ENCODE results near the gene LSM6. TPM values are rescaled to one million over a fixed set of nuclear protein-coding genes. Genes with fewer than 3 reads are reported as not detected.

The LSM6 gene
- total RNA-seq, 4 donors from 2014 or later: 23.2 to 60.1 (median 45.0) TPM

- no peak for TF ChIP-seq CTCF (IDR thresholded peaks at IDR 0.05)
- ATAC-seq (ENCODE audit: low FRiP score): no peak
- DNase-seq (ENCODE audit: low spot score): no peak
Observed at GRCh38 chr4:146161243-146161642, 14.3 kb upstream of the LSM6 start.

DNA sequence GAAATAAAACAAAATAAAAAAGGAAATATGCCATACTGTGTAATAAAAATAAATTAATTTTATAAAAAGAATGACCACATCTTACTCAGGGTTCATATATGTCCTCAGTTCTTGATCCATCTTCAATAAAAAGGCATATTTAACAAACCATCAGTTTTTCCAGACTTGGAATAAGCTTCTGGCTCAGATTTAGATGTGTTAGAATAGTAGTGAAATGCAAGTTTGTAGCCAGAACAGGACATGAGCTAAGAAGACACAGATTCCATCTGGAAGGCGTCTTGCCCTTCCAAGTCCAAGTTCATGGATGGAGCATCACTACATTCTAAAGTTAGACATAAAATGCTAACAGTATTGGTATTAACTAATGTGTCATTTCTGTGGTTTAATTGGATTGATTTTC lies 10.3 kb upstream of the LSM6 start:
- TF ChIP-seq CTCF (IDR thresholded peaks at IDR 0.05): no peak
- no peak for ATAC-seq (ENCODE audit: low FRiP score)
- DNase-seq (ENCODE audit: low spot score): no peak

DNA sequence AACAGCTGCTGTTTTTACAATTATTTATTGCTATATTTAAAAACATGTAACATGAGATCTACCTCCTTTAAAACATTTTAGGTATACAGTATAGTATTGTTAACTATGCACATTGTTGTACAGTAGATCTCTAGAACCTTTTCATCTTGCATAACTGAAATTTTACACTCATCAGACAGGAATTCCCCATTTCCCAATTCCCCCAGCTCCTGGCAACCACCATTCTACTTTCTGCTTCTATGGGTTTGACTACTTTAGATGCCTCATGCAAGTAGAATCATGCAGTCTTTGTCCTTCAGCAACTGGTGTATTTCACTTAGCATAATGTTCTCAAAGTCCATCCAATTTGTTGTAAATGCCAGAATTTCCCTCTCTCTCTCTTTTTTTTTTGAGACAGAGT lies 9.7 kb upstream of the LSM6 start:
- TF ChIP-seq CTCF (IDR thresholded peaks at IDR 0.05): no peak
- ATAC-seq (ENCODE audit: low FRiP score): peak; percentile 51

GRCh38 chr4:146170149-146170548 lies 5.4 kb upstream of the LSM6 start:
- TF ChIP-seq CTCF (IDR thresholded peaks at IDR 0.05): no peak
- DNase-seq (ENCODE audit: low spot score): no peak
- ATAC-seq (ENCODE audit: low FRiP score): no peak

More for the DNA sequence above, 9.7 kb upstream of the LSM6 start:
- no peak for DNase-seq (ENCODE audit: low spot score)

- ATAC-seq (ENCODE audit: low FRiP score): no peak
- TF ChIP-seq CTCF (IDR thresholded peaks at IDR 0.05): no peak
- no peak for DNase-seq (ENCODE audit: low spot score)
Observed at GRCh38 chr4:146176891-146177290, 1.4 kb downstream of the LSM6 start.

DNA sequence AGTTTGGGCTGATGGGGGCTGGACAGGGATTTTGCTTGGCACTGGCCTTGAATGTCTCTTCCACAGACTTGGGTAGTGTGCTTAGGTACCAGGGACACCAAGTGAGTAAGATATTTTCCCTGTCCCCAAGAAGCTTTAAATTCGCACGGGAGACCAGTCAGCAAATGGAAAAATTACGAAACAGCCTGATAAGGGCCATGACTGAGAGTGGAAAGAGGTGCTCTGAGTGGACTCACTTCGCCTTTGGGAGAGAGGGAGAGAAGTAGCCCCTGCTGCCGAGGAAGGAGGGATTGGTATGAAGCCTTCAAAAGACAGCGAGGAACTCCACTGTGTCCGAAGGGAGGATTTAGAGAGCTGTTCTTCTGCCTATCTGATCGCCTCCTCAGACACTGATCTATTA lies 2.6 kb downstream of the LSM6 start:
- no peak for TF ChIP-seq CTCF (IDR thresholded peaks at IDR 0.05)
- DNase-seq (ENCODE audit: low spot score) (no peak), ATAC-seq (ENCODE audit: low FRiP score) (no peak)

GRCh38 chr4:146179784-146180370 lies 4.4 kb downstream of the LSM6 start:
- DNase-seq (ENCODE audit: low spot score): no peak
- no peak for ATAC-seq (ENCODE audit: low FRiP score)
- TF ChIP-seq CTCF (IDR thresholded peaks at IDR 0.05): no peak
